ENCODE results near the gene SYT11.

DNA sequence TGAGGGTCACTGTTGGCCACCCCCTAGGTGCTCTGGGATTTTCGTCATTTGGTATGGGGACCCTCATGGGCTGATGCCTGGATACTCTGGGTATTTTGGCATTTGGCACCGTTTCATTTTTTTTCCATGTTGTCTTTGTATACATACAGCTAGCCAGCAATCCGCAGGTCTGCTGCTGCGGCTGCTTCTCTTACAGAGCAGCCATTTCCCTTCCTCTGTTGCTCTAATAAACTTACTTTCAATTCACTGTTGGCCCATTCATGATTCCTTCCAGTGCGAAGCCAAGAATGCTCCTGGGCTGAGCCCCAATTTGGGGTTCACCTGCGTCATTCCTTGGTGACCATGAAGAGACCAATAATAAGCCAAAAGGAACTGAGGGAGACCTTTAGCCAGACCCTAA lies 23.8 kb upstream of the SYT11 start:
- no peak for TF ChIP-seq KDM1A (IDR thresholded peaks at IDR 0.05; ENCODE audit: borderline replicate concordance, low read length)
- no peak for TF ChIP-seq SRF (IDR thresholded peaks at IDR 0.05; ENCODE audit: low read depth, low read length)
- TF ChIP-seq JUN (IDR thresholded peaks at IDR 0.05; ENCODE audit: low read depth, low read length), result no peak
- TF ChIP-seq EP300 (IDR thresholded peaks at IDR 0.05; ENCODE audit: borderline replicate concordance in 1 of 2, low read depth in 2 of 2, low read length in 2 of 2), result no peak
- TF ChIP-seq, protein P1, sequence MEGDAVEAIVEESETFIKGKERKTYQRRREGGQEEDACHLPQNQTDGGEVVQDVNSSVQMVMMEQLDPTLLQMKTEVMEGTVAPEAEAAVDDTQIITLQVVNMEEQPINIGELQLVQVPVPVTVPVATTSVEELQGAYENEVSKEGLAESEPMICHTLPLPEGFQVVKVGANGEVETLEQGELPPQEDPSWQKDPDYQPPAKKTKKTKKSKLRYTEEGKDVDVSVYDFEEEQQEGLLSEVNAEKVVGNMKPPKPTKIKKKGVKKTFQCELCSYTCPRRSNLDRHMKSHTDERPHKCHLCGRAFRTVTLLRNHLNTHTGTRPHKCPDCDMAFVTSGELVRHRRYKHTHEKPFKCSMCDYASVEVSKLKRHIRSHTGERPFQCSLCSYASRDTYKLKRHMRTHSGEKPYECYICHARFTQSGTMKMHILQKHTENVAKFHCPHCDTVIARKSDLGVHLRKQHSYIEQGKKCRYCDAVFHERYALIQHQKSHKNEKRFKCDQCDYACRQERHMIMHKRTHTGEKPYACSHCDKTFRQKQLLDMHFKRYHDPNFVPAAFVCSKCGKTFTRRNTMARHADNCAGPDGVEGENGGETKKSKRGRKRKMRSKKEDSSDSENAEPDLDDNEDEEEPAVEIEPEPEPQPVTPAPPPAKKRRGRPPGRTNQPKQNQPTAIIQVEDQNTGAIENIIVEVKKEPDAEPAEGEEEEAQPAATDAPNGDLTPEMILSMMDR (IDR thresholded peaks at IDR 0.05; ENCODE audit: control extremely low read depth in 1 of 3, insufficient read depth in 1 of 3, low read depth in 1 of 3, low read length in 3 of 3), result no peak
- TF ChIP-seq EZH2 (IDR thresholded peaks at IDR 0.05; ENCODE audit: low read depth, low read length, severe bottlenecking), result no peak
- no peak for TF ChIP-seq TEAD4 (IDR thresholded peaks at IDR 0.05; ENCODE audit: low read depth, low read length)
- TF ChIP-seq POLR2AphosphoS5 (IDR thresholded peaks at IDR 0.05; ENCODE audit: low read depth, low read length), result no peak
- TF ChIP-seq SIX5 (IDR thresholded peaks at IDR 0.05; ENCODE audit: low read depth, low read length), result no peak
